Tibial nerve (tissue), 4 donors: ENCODE results near the gene KIF26A. TPM values are rescaled to one million over a fixed set of nuclear protein-coding genes. Genes with fewer than 3 reads are reported as not detected.

Source experiments
- DNase-seq, 2 donors: peaks; one replicate each; pipeline ENCODE4 v3.0.0-alpha.2; 2019; ENCODE audit warnings: low spot score in 2 of 2
- H3K27ac ChIP-seq, 4 donors: fragments of 200-600 bp; sonication (generic) in 3 of 4; one replicate each; pipeline ENCODE4 v1.5.1; 2017 to 2019; ENCODE audit warnings: mild to moderate bottlenecking in 1 of 4
- H3K27me3 ChIP-seq, 2 donors: fragments of 200-600 bp; sonication (generic) in 1 of 2; one replicate each; pipeline versions ENCODE4 v1.5.1 to v1.6.0; 2017 to 2019
- H3K36me3 ChIP-seq, 3 donors: fragments of 200-600 bp; sonication (generic); one replicate each; pipeline ENCODE4 v1.5.1; 2018 to 2019
- H3K4me1 ChIP-seq, 4 donors: fragments of 200-600 bp; sonication (generic) in 3 of 4; one replicate each; pipeline ENCODE4 v1.5.1; 2017 to 2019
- H3K4me3 ChIP-seq, 4 donors: fragments of 200-600 bp; sonication (generic) in 3 of 4; one replicate each; pipeline ENCODE4 v1.5.1; 2017 to 2019; ENCODE audit warnings: mild to moderate bottlenecking in 1 of 4, moderate library complexity in 1 of 4
- H3K9me3 ChIP-seq, 4 donors: fragments of 200-600 bp; sonication (generic) in 3 of 4; one replicate each; pipeline ENCODE4 v1.5.1; 2017 to 2019
- EP300 ChIP-seq, 2 donors: sonication (generic); formaldehyde crosslinking; IDR thresholded peaks; one replicate each; pipeline ENCODE4 v1.6.1; 2017; ENCODE audit warnings: antibody characterized with exemption in 2 of 2, mild to moderate bottlenecking in 1 of 2
- POLR2A ChIP-seq, 2 donors: fragments of 450-650 bp; IDR thresholded peaks; one replicate each; pipeline ENCODE4 v1.6.1; 2017; ENCODE audit warnings: antibody characterized with exemption in 2 of 2, mild to moderate bottlenecking in 2 of 2, moderate library complexity in 2 of 2
- WGBS, 2 donors: methylation state at CpG; one replicate each; pipeline ENCODE4 v1.1.5; 2018; 5-methylcytosine and 5-hydroxymethylcytosine counted together
- total RNA-seq, 4 donors: library from RNA; depleted of rRNA; stranded (reverse); fragments of >200 nt; gene quantifications; one replicate each; pipeline ENCODE4 v1.1.0, GENCODE V29; 2016
- TF ChIP-seq, protein P1 (sequence below), 5 experiments: fragments of 200-600 bp in 3 of 5; fragments of 450-650 bp in 2 of 5; sonication (generic) in 3 of 5; IDR thresholded peaks; one replicate each; pipeline ENCODE4 v1.5.1; 2016 to 2019; ENCODE audit warnings: antibody characterized with exemption in 5 of 5, mild to moderate bottlenecking in 3 of 5, moderate library complexity in 2 of 5

The KIF26A gene
- total RNA-seq, 4 donors from 2014 or later = 2.6 to 4.2 (median 3.3) TPM

GRCh38 chr14:104092931-104093365, 45.4 kb upstream of the KIF26A start:
- Histone ChIP-seq H3K27me3 (peaks cover 0 to 12% of the 10 kb centered on the region in 2 donors), H3K9me3 (peaks cover 0 to 6% (median 0%) of the 10 kb centered on the region in 4 donors), H3K36me3 (no peaks in the 10 kb centered on the region), H3K27ac (no peak overlapping the region), H3K4me1 (peaks cover 0 to 12% (median 0%) of the 10 kb centered on the region in 4 donors), H3K4me3 (no peak overlapping the region)
- no peak for DNase-seq
- TF ChIP-seq EP300 (IDR thresholded peaks at IDR 0.05) (no peak), POLR2A (IDR thresholded peaks at IDR 0.05) (no peak)
- TF ChIP-seq, protein P1, sequence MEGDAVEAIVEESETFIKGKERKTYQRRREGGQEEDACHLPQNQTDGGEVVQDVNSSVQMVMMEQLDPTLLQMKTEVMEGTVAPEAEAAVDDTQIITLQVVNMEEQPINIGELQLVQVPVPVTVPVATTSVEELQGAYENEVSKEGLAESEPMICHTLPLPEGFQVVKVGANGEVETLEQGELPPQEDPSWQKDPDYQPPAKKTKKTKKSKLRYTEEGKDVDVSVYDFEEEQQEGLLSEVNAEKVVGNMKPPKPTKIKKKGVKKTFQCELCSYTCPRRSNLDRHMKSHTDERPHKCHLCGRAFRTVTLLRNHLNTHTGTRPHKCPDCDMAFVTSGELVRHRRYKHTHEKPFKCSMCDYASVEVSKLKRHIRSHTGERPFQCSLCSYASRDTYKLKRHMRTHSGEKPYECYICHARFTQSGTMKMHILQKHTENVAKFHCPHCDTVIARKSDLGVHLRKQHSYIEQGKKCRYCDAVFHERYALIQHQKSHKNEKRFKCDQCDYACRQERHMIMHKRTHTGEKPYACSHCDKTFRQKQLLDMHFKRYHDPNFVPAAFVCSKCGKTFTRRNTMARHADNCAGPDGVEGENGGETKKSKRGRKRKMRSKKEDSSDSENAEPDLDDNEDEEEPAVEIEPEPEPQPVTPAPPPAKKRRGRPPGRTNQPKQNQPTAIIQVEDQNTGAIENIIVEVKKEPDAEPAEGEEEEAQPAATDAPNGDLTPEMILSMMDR (IDR thresholded peaks at IDR 0.05) = no peak
- 72 to 75% methylated on average over 8 to 11 of the region's 11 CpGs for WGBS, 2 donors

DNA sequence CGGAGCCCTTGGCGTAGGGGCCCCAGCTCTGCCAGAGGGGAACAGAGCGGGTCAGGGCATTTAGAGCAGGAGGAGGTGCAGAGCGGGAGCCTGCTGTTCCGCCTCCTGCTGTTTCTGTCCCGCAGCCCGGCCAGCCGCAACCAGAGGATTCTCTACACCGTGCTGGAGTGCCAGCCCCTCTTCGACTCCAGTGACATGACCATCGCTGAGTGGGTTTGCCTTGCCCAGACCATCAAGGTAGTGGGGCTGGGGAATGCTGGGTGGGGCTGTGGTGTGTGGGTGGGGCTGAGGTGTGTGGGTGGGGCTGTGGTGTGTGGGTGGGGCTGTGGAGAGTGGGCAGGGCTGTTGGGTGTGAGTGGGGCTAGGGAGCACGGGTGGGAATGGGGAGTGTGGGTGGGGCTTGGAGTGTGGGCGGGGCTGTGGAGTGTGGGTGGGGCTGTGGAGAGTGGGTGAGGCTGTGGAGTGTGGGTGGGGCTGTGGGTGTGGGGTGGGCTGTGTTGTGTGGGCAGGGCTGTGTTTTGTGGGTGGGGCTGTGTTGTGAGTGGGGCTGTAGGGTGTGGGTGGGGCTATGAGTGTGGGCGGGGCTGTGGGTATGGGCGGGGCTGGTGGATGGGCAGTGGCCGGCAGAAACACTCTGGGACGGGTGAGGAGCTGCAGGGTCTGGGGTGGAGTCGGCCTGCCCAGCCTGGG, 44.9 kb upstream of the KIF26A start:
- Histone ChIP-seq H3K27ac (no peak overlapping the region), H3K4me1 (peaks cover 0 to 12% (median 0%) of the 10 kb centered on the region in 4 donors), H3K36me3 (no peaks in the 10 kb centered on the region), H3K4me3 (no peak overlapping the region), H3K27me3 (peaks cover 0 to 8% of the 10 kb centered on the region in 2 donors), H3K9me3 (peaks cover 0 to 6% (median 0%) of the 10 kb centered on the region in 4 donors)
- TF ChIP-seq, protein P1 (IDR thresholded peaks at IDR 0.05) = no peak
- TF ChIP-seq EP300 (IDR thresholded peaks at IDR 0.05) = no peak
- no peak for TF ChIP-seq POLR2A (IDR thresholded peaks at IDR 0.05)
- 52 to 61% methylated on average over 18 of the region's 18 CpGs for WGBS, 2 donors
- DNase-seq = no peak

DNA sequence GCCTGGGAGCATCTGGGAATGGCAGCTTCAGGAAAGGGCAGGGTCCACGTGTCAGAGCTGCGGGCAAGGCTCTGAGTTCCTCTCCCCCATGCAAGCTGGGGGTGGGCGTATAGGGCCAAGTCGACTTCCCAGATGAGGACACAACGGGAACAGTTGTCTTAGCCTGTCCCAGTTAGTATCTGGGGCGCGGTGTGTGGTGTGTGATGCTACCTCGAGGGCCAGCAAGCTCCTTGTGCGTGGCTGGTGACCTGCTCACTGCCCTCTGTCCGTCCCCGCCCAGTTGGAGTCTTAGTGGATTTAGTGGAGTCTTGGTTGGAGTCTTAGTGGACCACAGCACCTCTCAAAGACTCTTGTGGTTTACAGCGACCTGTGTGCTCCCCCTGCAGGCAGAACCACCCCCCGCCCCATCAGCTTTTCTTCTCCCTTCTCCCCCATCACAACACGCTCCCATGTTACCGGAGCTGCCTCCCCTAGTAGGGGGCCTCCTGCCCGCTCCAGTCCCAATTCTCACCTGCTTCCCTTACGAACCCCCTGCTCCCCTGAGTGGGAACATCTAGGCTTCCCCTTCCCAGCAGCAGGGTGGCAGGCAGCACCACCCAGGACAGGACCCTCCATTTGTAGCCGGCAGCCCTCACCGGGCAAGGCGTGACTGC, 44.2 kb upstream of the KIF26A start:
- peaks cover 0 to 6% (median 0%) of the 10 kb centered on the region in 4 donors for H3K9me3 ChIP-seq
- H3K4me1 ChIP-seq = peaks cover 0 to 12% (median 0%) of the 10 kb centered on the region in 4 donors
- H3K4me3 ChIP-seq = no peak overlapping the region
- TF ChIP-seq EP300 (IDR thresholded peaks at IDR 0.05) (no peak), POLR2A (IDR thresholded peaks at IDR 0.05) (no peak)
- TF ChIP-seq, protein P1 (IDR thresholded peaks at IDR 0.05) = no peak
- H3K36me3 ChIP-seq = no peaks in the 10 kb centered on the region
- 57 to 61% methylated on average over 13 to 20 of the region's 20 CpGs for WGBS, 2 donors
- H3K27me3 ChIP-seq = peaks cover 0 to 8% of the 10 kb centered on the region in 2 donors
- H3K27ac ChIP-seq = no peak overlapping the region
- no peak for DNase-seq

GRCh38 chr14:104094709-104095425, 43.5 kb upstream of the KIF26A start:
- no peak for TF ChIP-seq POLR2A (IDR thresholded peaks at IDR 0.05)
- TF ChIP-seq, protein P1 (IDR thresholded peaks at IDR 0.05) = peak; percentile 71 to 85 (median 77)
- peaks cover 0 to 6% (median 0%) of the 10 kb centered on the region in 4 donors for H3K9me3 ChIP-seq
- H3K4me3 ChIP-seq = no peak overlapping the region
- peak; percentile 29 to 51 for DNase-seq
- no peaks in the 10 kb centered on the region for H3K36me3 ChIP-seq
- H3K27me3 ChIP-seq = peaks cover 0 to 8% of the 10 kb centered on the region in 2 donors
- no peak overlapping the region for H3K27ac ChIP-seq
- peaks cover 0 to 12% (median 0%) of the 10 kb centered on the region in 4 donors for H3K4me1 ChIP-seq
- 59 to 61% methylated on average over 13 to 20 of the region's 35 CpGs for WGBS, 2 donors
